Right ventricle myocardium superior (tissue), 1 donor: Measurements from ENCODE around the gene BLZF1. TPM values are rescaled to one million over a fixed set of nuclear protein-coding genes. Genes with fewer than 3 reads are reported as not detected.

Experiments used
- ATAC-seq: fragments of 200-7000 bp; cut with Tn5 transposase; one replicate; pipeline ENCODE4 v1.9.1; 2020; ENCODE audit warnings: mild to moderate bottlenecking; ENCODE audit not compliant: poor library complexity
- DNase-seq: peaks from one replicate; pipeline ENCODE4 v3.0.0-alpha.2; 2020
- intact Hi-C: fragments of 100-400 bp; cut with DNase I; formaldehyde crosslinking; loops from one replicate; pipeline ENCODE4 v1.11.2; 2022
- total RNA-seq: library from RNA; stranded (reverse); fragmentation: NEBNext Ultra II Directional; extraction: Animal tissue kit (Norgen Biotek cat#: 25700); gene quantifications from one replicate; pipeline ENCODE4 v1.2.1, GENCODE V29; 2021
- donor health status: DM: no; HTN: yes; CAD: no; lungs with severe emphysema.

BLZF1 gene
- total RNA-seq, 1 donor from 2014 or later, result 24.0 TPM

DNA sequence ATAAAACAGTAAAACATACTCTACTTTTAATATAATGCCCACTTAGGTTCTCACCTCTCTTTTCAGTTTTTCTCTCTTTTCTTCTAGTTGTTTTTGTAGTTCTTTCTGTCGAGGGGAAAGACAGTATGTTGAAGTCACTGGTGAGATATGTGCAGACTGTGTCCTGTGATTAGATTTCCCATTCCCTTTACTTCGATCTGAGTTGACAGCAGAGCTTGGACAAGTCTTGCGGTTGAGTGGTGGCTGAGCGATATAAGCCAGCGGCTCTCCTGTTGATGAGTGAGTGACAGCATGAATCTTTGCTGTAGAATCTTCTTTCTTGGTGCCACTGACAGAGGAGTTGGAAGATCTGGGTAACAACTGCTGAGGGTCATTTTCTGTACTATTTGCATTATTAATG, 53.3 kb downstream of the BLZF1 start:
- DNase-seq (no peak), ATAC-seq (no peak)
- intact Hi-C loops, result no loop called here

DNA sequence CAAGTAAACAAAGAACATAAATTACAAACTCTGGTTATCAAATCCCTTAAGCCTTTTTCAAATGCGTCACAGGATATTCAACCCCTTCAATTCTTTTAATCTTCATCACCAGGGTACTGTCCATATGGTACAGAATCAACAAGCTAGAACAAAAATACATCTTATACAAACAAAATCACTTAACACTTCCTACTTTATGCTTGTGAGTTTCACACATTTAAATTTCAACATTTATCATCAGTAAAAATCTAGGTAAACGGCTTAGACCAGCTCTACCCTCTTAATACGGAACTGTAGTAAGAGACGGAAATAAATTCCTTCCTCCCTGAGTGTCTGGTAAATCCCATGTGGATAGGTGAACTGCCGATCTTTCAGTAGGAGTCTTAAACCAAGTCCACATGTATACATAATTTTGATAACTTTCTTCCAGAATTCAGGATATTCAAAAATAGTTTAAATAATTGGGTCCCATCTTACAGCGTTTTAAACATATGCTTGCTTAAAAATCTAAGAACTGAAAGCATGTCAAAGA, 58.2 kb downstream of the BLZF1 start:
- intact Hi-C loops, result no loop called here
- no peak for ATAC-seq
- DNase-seq, result no peak

DNA sequence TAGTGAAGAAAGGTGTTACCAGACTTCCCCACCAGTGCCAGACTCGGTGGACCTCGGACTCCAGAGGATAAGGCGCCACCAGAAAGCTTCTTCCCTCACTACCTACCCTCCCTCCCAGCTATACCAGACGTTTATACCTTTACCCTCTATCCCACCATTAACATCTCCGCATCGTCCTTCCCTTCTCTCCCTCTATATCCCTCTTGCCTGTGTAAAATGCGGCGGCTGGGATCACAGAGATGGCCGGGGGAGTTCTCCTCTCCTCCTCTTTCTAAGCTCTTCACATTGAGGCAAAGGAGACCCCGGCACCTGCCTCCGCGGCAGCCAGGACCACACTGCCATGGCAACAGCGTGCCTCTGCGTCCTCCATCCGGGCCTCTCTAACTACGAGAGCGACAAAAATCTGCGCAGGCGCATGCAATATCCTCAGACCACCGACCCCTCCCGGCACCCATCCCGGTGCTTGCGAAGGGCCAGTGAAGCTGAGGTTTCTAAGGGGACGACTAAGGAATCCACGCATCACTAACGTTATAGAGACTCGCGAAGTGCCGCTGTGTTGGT, 59.2 kb downstream of the BLZF1 start, which contains the start of gene CCDC181:
TSS of gene CCDC181 (minus strand) at position 394 of the 561 bp plus-strand sequence. CDS start 2,547 bp downstream, outside the sequence.
- DNase-seq (peak; percentile 72), ATAC-seq (peak; percentile 93)
- intact Hi-C loops, result no loop called here

Other genes with a start within 250 kb of the BLZF1 start
- gene NME7, start 398 bp upstream of the BLZF1 start, total RNA-seq, result 10.6 TPM
- 0.56 TPM for gene CCDC181, start 59.3 kb downstream of the BLZF1 start, total RNA-seq
- 15.6 TPM for gene SLC19A2, start 117.7 kb downstream of the BLZF1 start, total RNA-seq
- gene F5, start 218.3 kb downstream of the BLZF1 start, total RNA-seq, result 21.2 TPM